GM21515 (cell line): ENCODE results near the gene DNAAF9.

Experiments
- ATAC-seq: cut with Tn5 transposase; IDR thresholded peaks from one replicate; pipeline ENCODE4 v1.9.1; 2021; ENCODE audit not compliant: unreplicated experiment

DNAAF9 gene

GRCh38 chr20:3412600-3413392 is 5.3 kb upstream of the DNAAF9 start:
- ATAC-seq: no peak

DNA sequence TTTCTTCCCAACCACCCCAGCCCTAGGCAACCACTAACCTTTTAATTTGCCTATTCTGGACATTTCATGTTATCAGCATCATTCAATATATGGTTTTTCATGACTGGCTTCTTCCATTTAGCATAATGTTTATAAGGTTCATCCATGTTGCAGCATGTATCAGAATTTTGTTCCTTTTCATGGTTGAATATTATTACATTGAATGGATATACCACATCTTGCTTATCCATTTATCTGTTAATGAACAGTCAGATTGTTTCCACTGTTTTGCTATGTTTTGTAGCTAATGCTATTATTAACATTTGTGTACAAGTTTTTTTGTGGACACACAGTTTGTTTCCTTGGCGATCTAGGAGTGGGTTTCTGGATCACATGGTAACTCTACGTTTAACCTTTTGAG is 3.0 kb upstream of the DNAAF9 start:
- no peak for ATAC-seq

GRCh38 chr20:3409417-3409816 is 1.9 kb upstream of the DNAAF9 start:
- no peak for ATAC-seq

- ATAC-seq: peak; percentile 48
Observed at GRCh38 chr20:3407771-3408637, 535 bp upstream of the DNAAF9 start.

- no peak for ATAC-seq
Observed at GRCh38 chr20:3406481-3407039, 909 bp downstream of the DNAAF9 start.

DNA sequence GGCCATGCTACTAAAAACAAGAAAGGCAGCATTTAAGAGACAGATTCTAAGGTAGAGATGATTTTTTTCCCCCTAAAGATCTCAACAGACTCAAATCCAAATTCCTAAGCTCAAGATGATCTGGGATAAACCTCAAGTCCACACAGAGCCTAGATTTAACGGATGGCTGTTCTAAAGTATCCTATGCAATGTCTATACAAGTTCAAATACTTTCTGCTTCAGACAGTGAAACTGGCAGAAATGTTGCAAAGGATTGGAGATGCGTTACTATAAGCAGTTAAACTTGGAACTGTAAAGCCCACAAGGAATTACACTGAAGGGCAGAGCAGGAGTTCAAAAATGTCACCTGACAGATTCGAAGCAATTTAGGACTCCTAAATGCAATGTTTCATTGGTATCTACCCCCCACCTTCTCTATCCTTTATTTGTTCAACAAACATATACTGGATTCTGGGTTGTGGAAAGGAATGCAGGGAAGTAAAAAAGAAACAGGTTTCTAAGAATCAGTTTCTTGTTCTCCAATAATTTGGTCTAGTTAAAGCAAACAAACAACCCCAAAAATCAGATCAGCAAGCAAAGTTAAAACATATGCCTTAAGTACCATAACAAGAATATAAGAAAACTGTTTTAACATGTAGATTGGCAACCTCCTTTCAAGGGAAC is 1.6 kb downstream of the DNAAF9 start:
- ATAC-seq: no peak

DNA sequence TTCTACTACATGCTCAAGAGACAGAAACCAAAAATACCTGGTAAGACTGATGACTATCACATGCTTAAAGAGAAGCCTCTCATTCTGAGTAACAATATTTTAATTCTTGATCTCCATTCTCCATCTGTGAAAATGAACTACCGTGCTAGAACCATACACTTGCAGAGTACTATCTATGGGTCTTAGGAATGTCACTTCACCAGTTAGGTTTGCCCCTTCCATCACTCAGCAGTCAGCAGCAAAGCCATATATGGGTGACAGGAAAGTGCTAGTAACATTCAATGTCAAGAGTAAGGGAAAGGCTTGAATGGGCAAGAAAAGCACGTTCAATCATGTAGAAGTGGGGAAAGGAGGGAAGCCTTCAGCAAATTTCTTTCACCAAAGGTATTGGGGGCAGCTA is 2.3 kb downstream of the DNAAF9 start:
- ATAC-seq: no peak

- ATAC-seq: no peak
Observed at GRCh38 chr20:3404402-3404801, 3.1 kb downstream of the DNAAF9 start.

GRCh38 chr20:3403741-3404140 is 3.7 kb downstream of the DNAAF9 start:
- no peak for ATAC-seq

- ATAC-seq: no peak
Observed at GRCh38 chr20:3402453-3402852, 5.0 kb downstream of the DNAAF9 start.

DNA sequence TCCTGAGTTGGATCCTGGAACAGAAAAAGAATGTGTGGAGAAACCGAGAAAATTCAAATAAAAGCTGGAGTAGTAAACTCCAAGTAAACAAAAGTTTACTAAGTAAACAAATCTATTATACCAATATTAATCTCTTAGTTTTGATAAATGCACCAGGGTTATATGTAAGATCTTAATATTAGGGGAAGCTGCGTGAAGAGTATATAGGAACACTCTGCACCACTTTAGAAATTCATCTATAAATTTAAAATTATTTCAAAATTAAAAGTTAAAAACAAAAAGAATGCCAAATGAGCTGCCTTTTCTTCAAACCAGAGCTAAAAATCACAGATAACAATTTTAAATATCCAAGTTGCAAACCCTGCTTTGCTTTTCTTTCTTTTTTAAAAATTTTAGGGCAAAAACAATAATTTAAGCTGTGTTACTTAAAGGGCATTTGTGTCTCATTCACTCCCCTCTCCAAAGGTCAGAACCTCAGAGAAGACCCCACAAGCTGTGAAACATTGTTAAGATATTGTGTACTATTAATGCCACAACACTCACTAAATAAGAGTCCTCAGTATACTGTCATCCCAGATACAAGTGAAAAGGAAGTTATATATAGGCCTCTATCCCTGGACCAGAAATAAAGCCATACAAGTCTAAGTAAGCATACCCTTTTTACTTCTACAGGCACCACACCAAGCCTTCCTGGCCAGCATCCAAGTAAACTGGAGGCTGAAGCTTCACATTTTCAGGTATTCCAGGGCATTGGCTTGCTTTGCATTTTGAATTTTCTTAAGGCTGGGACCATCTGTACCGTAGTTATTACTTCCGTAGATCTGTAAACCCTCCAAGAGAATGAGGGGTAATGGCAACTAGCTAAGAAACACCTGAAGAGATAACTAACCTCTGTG is 7.0 kb downstream of the DNAAF9 start:
- no peak for ATAC-seq

DNA sequence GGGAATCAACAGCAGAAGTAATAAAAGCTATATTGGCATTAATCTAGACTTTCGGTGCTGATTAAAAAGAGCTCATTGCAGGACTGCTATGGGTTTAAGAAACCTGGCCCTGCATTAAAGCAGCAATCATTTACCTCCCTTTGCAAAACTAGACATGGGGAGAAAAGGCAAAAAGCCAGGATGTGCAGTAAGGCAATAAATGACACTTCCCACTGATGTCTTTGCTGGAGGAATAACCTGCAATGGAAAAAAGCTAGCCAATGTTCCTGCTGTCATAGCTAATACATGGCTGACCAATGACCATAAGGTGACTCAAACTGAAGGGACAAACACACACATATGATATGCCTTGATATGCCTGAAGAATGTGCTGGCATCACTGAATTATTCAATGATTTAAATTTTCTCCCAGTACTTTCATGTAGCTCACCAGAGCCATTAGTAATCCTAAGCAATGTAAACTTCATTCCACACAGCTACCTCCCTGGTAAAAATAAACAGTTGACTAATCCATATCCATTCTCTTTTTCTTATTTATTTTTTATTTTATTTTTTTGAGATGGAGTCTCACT is 8.7 kb downstream of the DNAAF9 start:
- no peak for ATAC-seq

- no peak for ATAC-seq
Observed at GRCh38 chr20:3396492-3396891, 11.0 kb downstream of the DNAAF9 start.

DNA sequence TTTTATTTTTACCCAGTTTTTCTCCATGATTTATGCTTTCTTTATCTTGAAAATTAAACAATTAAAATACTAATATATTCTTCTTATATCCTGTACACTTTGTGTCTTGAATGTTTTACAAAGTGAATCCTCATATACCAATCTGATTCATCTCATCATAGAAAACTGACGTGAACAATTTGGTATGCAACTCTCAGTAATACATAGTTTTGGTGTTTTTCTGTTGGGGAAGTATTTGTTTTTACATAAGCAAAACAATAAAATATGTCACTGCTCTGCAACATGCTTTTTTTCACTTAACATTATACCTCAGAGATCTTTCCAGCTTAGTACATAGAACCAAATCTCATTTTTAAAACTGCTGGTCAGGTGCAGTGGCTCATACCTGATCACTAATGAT is 14.7 kb downstream of the DNAAF9 start:
- ATAC-seq: no peak

DNA sequence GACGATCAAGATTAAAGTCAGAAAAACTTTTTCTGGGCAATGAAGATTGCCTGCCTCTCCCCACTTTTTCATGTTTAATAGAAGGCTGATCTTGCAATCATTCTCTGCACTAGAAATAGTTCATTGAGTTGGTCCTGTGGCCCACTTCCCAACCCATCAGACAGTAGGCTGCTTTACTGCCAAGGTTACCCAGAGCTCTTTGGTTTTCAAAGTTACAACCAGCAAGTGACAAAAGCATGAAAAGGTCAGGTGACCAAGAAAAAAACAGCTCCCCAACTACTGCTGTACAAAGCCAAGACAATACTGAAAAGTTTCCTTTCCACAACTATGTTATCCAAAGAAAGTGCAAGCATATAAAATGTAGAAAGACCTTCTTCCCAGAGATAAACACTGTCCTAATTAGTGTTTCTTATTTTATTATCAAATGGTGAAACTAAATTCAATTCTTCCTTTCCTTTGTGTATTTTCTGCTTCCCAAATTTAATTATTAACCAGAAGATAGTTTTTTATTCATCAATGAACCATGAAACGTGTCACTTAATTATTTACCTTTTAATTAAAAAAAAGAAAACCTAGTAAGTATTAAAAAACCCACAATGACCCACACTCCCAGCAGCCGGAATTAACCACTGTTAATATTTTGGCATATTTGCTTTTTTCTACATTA is 16.6 kb downstream of the DNAAF9 start:
- ATAC-seq: no peak

GRCh38 chr20:3383878-3384495 is 23.5 kb downstream of the DNAAF9 start:
- ATAC-seq: no peak

GRCh38 chr20:3382836-3383235 is 24.6 kb downstream of the DNAAF9 start:
- no peak for ATAC-seq

DNA sequence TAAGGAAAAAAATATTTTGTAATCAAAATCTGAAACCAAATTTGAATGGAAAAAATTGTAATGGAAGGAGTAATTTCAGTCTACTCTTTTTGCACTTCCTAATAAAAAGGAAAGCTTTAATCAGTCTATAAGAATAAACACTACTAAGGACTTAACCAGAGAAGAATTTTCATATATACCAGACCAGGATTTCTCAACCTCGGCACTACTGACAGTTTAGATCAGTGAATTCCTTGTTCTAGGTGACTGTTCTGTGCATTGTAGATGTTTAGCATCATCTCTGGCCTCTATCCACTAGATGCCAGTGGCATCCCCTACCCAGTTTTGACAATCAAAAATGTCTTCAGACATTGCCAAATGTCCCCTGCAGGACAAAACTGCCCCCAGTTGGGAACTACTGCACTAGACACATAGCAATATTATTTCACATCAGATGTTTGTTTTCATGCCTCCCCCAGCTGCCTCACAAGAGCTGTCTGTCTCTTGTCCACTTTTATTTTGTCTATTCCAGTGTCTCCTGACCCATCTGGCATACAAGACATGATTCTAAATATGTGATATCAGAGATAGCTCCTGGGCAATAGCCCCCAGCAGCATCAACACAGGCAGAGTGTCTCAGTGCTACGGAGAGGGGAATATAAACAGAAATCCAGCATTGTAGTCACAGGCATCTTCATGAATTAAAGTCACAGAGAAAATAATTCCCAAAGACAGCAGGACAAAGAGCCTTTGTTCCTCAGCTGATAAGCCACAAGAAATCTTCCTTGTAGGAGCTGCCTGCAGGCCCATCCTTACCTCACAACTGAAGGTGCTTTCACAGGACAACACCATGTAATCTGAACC is 27.0 kb downstream of the DNAAF9 start:
- ATAC-seq: no peak
